H4 (cell line): Measurements from ENCODE around the gene MED12L. TPM values are rescaled to one million over a fixed set of nuclear protein-coding genes. Genes with fewer than 3 reads are reported as not detected.
A peak's percentile ranks its signal among the peaks of the same experiment; 100 is the strongest.

ENCODE experiments used
- DNase-seq: peaks from one replicate; pipeline ENCODE4 v3.0.0-alpha.2; 2015; ENCODE audit warnings: low spot score
- total RNA-seq: library from RNA; depleted of rRNA; stranded (reverse); fragments of >200 nt; shearing (Covaris generic); gene quantifications from 2 replicates; pipeline ENCODE4 v1.2.3, GENCODE V29; 2014

Gene MED12L
- total RNA-seq, 1 experiment from 2014 or later, result 1.4 TPM

DNA sequence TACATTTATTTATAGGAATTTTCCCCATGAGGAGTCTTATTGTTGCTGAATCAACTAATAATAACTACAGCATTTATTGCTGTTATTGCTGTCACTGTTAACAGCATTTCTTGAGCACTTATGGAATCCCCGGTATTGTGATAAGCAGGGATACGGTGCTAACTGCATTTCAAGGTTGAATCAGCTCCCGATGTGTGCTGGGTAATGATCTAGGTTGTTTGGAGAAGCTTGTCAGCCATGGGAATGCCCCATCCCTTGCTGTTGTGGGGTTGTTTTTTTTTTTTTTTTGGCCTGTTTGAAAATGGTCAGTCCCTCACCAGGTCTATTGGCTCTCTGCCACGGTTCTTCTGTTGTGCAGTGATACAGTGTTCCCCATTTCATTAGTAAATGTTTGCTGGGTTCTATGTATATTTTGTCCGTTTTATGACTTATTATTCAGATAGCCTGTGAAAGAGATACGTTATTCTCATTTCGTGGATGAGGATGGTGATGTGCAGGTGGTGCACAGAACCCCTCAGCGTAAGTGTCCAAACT lies 48.5 kb downstream of the MED12L start:
- DNase-seq, result no peak

DNA sequence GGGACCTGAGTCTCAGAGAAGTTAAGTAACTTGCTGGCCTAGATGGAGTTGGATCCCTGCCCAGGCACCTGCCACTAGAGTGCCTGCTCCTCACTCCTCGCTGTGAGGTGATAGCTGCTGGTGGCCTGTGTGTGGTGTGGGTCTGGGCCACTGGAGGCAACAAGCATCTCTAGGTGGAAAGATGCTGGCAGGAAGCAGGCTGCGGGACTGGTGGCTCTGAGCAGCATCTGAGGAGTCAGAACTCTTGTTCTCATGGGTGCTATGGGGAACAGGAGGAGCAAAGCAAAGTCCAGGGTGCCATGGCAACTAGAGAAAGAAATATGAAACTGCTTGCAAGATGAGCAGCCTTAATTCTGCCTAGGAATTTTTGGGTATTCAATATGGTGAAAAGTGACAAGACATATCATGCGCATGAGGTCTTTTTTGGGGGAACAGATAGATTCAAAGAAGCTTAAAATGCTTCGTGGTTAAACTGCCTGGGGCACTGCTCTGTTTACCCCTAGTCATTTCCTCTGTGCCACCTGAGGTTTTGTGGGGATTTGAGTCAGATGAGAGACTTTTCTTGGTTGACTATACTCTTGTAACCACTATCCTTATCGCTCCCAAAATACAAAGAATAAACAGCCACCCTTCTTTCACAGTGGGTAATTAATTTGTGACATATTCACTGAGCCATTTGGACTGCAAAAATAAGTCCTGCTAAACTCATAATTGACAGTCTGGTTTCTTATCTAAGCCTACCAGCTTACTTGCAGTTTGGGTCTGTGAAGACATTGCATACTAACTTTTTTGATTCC lies 50.3 kb downstream of the MED12L start:
- peak; percentile 24 for DNase-seq

DNA sequence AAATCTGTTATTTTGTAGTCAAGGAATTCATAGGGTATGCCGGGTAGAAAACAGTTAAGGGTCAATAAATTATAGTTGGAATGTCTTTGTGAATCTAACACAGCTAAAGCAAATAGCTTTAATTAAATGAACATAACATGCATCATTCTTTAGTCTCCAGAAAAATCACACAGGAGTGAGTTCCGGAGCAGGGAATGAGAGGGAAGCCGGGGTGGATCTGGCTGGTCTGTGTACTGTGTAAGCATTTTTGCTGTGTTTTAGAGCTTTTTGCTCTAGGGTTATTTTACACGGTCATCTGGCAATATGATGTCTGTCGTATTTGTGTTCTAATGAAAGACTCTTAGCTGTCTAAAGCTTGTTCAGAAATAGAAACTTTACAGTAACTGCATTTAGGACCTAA lies 57.5 kb downstream of the MED12L start:
- DNase-seq, result no peak

DNA sequence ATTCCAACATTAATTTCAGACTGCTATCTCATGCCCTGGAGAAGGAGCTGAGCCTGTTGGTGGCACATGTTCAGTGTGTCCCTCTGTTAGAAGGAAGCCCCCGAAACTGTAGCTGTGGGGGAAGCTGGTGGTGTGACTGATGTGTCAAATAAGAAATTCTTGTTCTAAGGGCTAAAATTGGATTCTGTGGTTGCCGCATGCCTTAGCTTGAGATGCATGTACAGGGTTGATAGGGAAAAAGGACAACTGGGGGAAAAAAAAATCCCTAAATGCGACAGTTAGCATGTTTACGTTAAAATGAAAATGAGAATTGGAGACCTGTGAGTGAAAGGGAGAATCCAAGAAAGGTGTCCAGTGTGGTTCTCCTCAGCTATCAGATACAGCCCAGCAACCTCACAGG lies 58.6 kb downstream of the MED12L start:
- DNase-seq, result no peak

DNA sequence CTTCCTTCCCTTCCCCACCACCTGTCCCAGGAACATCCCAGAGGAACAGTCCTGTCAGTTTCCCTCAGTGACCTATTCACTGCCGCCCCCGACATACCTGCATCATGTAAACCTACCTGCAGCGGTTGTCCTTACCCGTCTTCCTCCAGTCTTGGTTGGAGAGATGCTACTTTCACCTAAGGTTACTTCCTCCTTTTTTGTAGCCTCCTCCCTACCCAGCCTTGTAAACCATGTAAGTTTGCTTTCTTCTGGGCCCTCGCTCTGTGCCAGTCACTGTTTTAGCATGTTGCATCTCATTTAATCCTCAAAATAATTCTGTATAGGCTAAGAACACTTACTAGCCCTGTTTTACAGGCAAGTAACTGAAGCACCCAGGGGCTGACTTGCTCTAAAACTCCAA lies 59.3 kb downstream of the MED12L start:
- DNase-seq, result no peak

DNA sequence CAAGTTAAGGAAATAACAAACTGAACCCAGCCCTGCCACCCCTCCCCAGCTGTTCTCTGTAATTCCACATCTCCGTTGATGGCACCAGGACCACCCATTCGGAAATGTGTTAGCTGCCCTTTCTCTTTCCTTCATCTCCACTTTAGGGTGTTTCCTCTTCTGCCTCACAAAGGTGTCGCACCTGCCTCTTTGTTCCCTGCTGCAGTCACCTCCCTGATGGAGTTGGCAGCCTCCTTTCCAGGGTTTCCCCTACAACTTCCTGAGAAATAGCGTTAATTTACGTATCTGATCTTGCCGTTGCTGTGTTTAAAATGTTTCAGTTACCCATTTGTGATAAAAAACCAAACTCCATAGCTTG lies 60.2 kb downstream of the MED12L start:
- DNase-seq, result no peak

DNA sequence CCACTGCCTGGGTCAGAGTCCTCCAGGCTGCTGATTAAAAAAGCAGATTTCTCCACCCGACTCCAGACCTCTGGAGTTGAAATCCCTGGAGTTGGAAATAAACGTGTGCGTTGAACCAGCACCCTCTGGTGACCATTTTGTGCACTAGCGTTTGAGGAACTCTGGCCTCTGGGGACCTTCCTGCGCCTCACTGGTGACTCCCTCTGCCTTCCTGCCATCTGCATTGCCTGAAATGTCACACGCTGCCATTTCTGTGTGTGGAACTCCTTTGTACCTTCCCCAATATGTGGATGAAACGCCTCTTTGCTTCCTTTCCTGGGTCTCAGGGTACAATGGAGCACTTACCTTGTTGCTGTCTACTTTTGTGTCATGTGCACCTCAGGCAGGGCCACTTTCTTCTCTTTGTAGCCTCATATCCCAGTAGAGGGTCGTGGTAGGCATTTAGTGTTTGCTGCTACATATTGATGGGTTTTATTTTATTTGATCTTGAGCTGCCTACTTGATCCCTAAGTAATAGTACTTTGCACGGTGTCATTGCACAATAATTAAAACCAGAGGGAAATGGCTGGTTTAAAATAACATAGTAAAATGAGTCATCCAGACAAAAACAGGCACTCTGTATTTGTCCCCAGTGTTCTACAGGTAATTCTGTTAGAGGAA lies 60.7 kb downstream of the MED12L start:
- DNase-seq, result peak; percentile 82

DNA sequence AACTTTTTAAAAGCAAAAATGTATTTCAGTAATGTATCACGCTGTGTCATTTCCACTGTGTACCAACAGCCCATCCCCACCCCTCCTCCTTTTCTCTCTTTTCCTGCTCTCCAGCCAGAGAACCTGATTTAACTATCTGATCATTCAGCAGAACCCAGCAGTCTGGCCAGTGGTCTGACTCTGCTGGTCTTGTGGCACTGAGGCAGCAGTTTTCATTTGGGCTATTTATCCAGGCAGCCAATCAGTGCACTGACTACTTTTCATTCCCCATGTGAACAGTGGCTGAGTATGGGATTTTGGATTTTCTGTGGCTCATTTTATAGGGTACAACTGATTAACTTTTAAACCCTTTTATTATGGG lies 61.2 kb downstream of the MED12L start:
- no peak for DNase-seq

DNA sequence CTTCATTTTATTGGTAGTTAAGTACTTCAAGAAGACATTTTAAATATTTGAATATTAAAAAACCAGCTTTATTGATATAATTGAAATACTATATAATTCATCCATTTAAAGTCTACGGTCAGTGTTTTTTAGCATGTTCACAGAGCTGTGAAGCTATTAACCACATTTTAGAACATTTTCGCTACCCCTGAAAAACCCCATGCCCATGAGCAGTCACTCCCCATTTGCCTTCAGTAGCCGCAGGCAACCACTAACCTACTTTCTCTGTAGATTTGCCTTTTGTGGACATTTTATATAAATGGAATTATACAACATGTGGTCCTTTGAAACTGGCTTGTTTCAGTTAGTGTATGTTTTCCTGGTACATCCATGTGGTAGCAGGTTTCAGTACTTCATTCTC lies 61.8 kb downstream of the MED12L start:
- no peak for DNase-seq

DNA sequence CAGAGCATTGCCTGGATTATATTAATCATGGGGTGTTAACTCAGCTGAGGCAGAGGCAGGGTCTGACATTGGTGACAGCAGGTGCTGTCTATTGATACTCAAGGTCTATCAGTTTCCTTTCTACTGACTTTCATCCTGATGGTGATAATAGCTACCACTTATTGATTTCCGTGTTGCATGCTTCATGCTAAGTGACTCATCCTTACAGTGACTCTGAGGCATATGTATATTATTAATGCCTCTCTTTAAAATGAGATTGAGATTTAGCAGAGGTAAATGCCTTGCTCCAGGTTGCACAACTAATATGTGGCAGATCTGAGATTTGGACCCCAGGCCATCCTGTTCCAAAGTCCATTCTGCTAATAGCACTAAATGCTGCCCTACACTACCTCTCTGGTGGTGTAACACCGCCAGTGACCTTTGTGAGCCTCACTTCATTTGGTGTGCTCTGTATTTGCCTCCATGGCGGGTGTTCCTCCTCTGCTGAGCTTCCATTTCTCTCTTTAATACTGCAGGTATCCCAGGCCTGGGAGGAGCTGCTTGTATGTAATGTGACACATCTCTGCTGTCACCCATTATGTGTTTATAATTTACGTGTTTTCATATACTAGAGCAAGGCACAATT lies 67.1 kb downstream of the MED12L start:
- no peak for DNase-seq

DNA sequence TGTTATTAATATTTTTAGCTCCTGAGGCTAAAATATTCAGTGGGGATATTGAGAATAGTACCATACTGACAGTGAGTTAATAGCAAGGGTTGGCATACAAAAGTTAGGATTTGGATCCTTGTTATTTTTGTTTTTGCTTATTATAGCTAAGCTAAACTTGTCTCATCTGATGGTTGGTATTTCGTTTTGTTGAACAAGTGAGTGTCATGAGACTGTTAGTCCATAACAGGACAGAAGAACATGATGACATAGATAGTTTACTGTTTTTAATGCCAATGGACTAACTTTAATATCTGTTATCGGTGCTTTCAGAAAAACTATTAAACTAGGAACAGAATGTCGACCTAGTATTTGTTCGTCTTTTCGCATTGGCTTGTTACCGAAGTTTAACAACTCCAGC lies 69.1 kb downstream of the MED12L start:
- DNase-seq, result no peak

DNA sequence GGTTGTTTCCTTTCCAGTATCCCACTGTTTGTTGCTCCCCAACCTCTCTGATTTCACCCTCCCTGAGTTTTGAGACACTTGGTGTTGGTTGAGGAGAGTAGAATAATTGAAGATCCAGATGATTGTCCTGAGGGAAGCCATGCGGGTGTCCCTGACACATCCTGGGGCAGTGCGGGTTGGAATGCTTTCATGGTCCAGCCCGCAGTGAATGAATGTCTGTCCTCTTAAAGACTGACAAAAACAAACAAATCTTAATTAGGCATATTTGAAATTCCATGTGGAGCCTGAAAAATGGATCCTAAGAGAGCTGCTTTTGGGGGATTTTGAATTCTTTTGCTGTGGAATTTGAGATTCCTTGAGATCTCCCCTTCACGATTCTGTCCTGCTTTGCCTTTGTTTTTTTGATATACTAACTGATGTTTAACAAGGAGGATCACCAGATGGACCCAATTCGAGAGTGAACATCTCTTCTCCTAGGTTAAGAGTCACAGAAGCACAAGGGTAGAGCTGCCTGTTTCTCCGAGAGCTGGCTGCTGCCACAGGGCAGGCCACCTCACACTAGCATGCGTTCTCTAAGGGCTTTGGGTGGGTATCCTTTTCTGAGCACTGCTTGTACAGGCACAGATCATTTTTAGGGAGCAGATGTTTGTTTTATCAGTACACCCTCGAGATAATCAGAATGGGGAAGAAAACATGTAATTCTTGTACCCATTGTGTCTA lies 70.1 kb downstream of the MED12L start:
- no peak for DNase-seq

DNA sequence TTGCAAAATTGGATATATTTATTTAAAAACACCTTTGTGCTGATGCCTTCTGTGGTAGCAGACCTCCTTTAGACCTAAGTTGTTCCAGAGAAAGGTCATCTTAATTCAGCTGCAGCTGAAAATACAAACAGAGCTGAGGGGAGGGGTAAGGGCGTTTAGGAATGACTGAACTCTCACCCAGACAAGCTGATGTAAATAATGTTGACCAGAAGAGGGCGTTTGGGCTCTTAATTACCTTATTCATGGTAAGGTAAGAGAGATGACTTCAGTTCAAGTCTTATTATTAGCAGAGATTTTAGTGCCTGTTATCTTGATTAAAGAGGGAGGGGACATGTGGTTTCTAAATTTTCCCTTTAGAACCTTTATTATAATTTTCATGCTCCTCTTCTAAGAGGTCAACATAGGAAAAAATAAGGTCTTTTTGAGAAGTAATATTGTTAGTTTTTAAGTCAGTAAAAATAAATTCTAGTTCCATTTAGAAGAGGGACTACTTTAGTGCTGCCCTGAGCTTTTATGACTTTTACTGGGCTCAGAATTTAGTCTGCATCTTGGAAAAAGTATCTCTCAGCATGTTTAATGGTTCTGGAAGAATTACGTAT lies 71.3 kb downstream of the MED12L start:
- DNase-seq, result peak; percentile 76

DNA sequence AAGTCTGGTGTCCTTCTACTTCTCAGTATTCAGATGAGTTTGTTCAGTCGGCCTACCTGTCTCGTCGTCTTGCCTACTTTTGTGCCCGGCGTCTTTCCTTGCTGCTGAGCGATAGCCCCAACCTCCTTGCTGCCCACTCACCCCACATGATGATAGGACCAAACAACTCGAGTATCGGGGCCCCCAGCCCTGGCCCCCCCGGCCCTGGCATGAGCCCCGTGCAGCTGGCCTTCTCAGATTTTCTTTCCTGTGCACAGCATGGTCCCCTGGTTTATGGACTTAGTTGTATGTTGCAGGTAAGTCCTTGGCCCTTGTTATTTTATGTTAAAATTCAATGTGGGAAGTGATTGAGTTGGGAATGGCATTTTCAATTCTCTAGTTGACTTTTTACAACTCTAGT lies 74.3 kb downstream of the MED12L start:
- DNase-seq, result no peak

DNA sequence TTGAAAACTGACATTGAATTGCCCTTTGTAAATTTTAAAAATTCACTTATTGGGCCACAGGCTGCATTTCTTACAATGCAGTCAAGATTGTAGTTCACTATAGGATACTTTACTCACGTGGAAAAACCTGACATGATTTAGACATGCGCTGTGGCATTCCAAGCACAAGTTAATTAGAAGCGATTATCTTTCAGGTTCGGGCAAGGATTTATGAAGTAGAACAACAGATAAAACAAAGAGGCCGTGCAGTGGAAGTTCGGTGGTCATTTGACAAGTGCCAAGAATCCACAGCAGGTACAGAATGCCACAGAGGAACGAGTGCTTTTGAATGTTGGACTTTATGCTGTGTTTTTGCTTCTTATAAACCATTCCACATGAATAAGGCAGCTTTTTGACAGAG lies 79.8 kb downstream of the MED12L start:
- DNase-seq, result no peak

DNA sequence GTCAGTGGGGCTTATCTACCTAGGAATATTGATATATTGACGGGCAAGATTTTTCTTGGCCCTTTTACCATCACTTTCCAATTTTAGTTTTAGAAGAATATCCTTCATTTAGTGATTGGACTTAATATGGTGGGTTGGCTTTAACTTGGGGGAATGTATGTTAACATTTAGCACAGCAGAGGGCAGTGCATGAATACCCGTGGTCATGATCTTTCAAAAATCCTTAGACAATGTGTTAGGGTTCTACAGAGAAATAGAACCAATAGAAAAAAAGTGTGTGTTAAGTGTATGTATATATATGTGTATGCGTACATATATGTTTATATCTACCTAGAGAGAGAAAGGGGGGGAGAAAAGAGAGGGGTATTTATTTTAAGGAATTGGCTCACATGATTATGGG lies 80.7 kb downstream of the MED12L start:
- no peak for DNase-seq

DNA sequence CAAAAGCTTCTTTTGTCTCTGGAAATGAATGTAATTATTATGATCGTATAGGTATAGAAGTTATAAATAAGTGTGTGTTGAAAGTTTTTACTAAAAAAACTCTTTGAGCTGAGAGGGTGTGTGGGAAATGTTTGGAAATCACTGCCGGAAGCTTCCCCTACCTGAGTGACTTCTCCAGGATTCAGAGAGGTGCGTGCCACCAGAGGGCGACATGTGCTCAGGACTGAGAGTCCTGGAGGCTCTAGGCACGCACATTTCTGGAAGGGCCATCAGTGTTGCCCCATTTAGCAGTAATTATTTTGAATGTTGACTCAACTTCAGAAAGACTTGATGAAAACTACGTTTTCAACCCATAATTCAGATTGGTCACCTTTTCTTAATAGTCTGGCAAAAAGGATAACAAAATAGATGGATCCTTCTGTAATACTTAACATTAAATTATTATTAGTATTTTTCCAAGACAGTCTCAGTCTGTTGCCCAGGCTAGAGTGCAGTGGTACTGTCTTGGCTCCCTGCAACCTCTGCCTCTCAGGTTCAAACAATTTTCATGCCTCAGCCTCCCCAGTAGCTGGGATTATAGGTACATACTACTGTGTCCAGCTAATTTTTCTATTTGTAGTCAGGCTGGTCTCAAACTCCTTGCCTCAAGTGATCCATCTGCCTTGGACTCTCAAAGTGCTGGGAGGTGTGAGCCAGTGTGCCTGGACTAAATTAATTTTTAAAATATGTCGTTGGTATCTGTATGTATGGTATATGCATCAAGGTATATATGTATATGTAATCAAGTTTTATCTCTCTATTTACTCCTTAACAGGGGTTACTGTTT lies 83.0 kb downstream of the MED12L start:
- peak; percentile 76 for DNase-seq

DNA sequence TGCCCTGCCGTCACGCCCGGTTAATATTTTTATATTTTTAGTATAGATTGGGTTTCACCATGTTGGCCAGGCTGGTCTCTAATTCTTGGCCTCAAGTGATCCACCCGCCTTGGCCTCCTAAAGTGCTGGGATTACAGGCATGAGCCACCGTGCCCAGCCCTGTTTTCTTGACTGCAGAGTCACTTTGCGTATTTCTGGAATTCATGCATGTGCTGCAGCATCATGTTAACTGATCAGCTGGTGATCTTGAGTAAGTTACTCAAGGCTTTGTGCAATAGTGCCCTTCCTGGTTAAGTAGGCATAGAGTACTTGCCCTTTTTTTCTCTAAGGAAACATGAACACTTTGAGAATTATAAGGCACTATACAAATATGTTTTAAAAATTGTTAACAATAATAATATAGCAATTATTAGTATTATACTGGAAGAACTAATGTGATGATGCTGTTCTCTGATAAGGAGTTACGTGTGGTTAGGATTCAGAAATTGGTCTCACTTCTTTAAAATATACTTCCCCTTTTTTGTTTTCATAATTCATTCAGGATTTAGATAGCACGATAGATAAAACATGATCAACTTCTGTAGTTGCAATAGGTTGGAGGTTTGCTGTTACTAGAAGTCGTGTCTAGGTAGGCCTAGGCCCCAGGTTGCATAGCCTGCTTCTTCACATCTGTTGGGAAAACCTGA lies 83.9 kb downstream of the MED12L start:
- DNase-seq, result no peak

DNA sequence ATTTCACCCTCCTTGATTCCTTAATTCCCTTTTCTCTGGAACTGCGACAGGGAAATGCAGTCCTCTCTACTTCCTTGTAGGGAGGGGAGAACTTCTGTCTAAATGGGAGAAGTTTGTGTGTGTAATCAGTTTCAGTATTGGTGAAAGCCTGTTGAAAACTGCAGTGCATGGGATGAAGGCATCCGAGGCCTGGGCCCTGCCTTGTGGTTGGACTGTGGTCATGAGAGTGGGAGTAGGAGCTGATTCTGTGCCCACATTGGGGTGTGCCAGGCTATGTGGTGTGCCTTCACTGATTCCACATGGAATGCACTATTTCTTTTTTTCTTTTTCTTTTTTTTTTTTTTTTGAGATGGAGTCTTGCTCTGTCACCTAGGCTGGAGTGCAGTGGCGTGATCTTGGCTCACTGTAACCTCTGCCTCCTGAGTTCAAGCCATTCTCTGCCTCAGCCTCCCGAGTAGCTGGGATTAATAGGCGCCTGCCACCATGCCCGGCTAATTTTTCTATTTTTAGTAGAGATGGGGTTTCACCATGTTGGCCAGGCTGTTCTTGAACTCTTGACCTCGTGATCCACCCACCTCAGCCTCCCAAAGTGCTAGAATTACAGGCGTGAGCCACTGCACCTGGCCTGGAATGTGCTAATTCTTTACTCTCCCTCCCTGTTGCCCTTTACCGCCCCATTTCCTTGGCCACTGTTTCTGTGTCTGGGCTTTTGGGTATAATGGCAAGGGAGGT lies 84.7 kb downstream of the MED12L start:
- DNase-seq, result peak; percentile 61
